Left colon (tissue), 2 donors: ENCODE results near the gene TEAD1. TPM values are rescaled to one million over a fixed set of nuclear protein-coding genes. Genes with fewer than 3 reads are reported as not detected.

ENCODE experiments used
- ATAC-seq: fragments of 200-7000 bp; cut with Tn5 transposase; one replicate; pipeline ENCODE4 v1.9.1; 2020; ENCODE audit warnings: mild to moderate bottlenecking, moderate library complexity
- DNase-seq, 2 donors: peaks; one replicate each; pipeline ENCODE4 v3.0.0-alpha.2; 2020
- intact Hi-C, 2 donors: fragments of 100-400 bp; cut with DNase I in 1 of 2; cut with micrococcal nuclease in 1 of 2; formaldehyde crosslinking; loops; one replicate each; pipeline versions ENCODE4 v1.11.2 to v1.14.0; 2022; cut with DNase I, micrococcal nuclease
- total RNA-seq, 2 donors: library from RNA; stranded (reverse); fragmentation: NEBNext Ultra II Directional; extraction: Animal tissue kit (Norgen Biotek cat#: 25700); gene quantifications; one replicate each; pipeline ENCODE4 v1.2.1, GENCODE V29; 2021
- donor health status: DM: no; HTN: no; CAD: no.
- donor health status: DM: yes; HTN: yes; CAD: no.

Gene TEAD1
- total RNA-seq, 2 donors from 2014 or later = 43.0 to 51.3 TPM

GRCh38 chr11:12990162-12990480 lies 315.9 kb downstream of the TEAD1 start:
- ATAC-seq (no peak), DNase-seq (no peak)
- intact Hi-C loops = no loop called here

GRCh38 chr11:12991426-12991825 lies 317.2 kb downstream of the TEAD1 start:
- ATAC-seq (peak; percentile 41), DNase-seq (no peak)
- intact Hi-C loops = no loop called here

- no peak for ATAC-seq
- no peak for DNase-seq
- intact Hi-C loops = no loop called here
These were observed 319.4 kb downstream of the TEAD1 start for GRCh38 chr11:12993626-12994025.
